Measurements from ENCODE around the gene ELOVL2. TPM values are rescaled to one million over a fixed set of nuclear protein-coding genes. Genes with fewer than 3 reads are reported as not detected.

Gene ELOVL2
- total RNA-seq, 1 experiment from 2014 or later, result 3.3 TPM

DNA sequence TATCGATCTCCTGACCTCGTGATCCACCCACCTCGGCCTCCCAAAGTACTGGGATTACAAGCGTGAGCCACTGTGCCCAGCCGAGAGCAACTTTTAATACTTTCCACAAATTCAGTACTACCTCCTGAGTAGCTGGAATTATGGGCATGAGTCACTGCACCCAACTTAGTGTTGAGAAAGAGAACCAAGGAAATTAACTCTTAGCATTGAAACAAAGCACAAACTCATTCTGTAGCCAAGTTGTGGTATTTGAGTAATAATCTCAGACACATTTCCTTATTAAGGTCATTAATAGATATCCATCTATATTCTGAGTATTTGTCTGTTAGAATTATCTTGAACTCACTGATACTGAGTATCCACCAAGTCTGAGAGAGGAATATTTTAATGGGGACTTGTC, 14.3 kb upstream of the ELOVL2 start:
- DNase-seq (ENCODE audit: low read depth), result no peak

DNA sequence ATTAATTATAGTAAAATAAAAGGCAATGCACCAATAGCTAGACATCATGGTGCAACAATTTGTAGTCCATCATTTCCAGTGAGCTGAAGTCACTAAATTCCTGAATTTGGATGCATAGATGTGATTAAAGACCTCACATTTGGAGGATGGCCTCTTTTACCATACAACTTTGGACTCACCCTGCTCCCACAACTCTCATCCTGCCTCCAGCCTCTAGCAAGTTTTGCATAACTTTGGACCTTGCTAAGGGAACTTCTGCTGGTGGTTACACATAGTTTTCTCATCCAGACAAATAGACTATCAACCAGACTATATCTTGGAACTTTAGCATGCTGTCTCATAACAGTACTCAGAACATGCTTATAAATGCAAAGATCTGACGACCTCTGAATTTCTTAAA, 12.8 kb upstream of the ELOVL2 start:
- no peak for DNase-seq (ENCODE audit: low read depth)

DNA sequence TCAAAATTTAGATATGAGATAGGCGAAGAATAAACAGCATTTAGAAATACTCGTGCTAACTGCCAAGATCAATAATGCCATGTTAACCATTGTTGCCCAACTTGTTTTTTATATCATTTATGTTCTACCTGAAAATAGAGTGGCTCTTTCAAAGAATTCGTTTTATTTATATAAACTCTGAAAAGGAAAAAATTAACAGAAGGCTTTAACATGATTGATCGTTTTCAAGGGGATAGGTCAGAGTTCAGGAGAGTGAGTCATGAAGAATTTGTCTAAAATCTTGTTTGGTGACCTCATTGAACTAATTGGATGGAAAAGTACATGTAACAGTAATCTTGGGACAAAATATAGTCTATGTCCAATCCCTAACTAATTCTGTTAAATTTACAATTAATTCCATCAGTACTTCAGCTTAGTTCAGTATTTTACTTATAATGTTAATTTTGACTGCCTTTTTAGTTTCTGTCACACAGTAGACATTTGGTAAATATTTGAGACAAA, 11.1 kb upstream of the ELOVL2 start:
- no peak for DNase-seq (ENCODE audit: low read depth)

DNA sequence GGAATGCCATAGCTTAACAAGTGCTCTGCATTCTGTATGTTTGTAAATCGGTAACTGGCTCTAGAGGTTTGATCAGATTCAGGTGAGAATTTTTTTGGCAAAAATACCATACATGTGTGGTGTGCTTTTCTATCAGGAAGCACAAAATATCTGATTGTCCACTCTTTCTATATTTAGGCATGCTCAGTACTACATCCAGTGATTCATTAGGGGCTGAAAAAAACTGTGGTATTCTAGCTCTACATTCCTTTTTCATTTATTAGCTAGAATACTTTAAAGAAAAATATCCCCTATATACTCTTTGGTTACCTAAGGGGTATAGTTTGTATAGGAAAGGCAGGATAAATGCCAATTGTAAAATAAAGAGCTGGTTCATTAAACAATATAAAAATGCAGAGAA, 10.6 kb upstream of the ELOVL2 start:
- DNase-seq (ENCODE audit: low read depth), result no peak

DNA sequence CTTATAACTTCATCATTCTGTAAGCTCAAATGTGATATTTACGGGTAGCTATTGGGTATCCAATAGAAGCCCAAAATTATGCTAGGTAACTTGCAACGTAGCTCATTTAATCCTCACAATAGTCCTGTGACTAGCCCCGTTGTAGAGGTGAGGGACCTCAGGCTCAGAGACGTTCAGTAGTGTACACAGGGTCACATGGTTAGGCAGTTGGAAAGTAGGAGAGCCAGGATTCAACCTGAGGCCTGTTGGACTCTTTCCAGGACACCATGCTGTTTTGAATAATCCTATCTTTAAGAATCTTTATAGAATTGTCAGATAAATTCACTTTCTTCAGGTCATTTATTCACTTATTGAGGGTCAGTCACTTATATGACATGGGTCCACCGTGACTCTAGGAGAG, 9.2 kb upstream of the ELOVL2 start:
- DNase-seq (ENCODE audit: low read depth), result no peak

DNA sequence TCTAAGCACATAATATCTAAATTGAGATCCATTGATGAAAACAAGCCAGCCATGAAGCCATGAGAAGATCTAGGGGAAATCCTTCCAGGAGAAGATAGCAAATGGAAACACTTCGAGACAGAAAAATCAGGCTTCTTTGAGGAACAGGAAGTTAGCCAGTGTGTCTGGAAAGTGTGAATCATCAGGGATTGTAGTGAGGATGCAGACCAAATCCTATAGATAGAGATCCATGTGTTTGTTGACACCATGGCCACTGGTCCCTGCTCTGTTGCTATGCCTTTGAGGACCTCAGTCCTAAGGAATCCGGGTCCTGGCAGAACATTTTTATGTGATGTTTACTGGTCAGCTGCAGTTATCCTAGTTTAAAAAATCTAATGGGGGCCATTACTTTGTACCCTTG, 6.6 kb upstream of the ELOVL2 start:
- peak; percentile 74 for DNase-seq (ENCODE audit: low read depth)

DNA sequence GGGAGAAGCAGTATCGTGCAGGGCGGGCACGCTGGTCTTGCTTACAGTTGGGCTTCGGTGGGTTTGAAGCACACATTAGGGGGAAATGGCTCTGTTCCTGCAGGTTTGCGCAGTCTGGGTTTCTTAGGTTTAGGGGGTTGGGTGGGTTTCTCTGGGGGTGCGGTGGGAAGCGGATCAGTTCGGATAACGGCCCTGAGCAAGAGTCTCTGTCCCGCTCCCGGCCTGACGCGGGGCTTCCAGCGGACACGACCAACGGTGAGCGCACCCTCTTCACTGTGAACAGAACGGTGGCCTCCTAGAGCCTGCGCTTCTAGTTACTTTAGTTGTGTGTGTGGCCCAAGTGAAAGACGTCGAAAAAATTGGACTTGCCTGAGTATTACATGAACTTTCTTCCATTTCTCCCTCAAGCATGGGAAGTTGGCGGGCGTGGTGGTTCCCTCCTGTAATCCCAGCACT, 635 bp upstream of the ELOVL2 start:
- DNase-seq (ENCODE audit: low read depth), result no peak

DNA sequence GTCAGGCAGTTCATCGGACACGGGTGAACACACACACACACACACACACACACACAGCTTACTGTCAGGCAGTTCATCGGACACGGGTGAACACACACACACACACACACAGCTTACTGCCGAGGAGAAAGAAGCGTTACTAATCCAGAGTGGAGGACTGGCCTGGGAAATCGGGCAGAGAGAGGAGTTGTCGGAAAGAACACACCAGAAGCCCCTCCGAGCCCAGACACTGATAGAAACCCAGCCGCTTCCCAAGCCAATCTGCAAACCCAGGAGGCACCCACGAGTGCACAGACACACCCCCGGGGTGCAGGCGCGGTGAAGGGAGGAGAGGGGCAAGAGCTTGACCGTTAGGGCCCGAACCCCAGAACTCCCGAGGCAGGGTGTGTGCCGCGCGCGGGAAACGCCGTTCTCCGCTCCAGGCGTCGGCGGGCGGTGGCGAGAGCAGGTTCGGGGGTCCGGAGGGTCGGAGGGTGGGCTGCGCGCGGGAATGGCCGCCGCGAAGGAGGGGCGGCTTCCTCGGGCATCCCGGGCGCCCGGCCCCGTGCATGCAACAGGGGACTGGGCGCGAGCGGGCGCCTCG, 636 bp downstream of the ELOVL2 start:
- no peak for DNase-seq (ENCODE audit: low read depth)

DNA sequence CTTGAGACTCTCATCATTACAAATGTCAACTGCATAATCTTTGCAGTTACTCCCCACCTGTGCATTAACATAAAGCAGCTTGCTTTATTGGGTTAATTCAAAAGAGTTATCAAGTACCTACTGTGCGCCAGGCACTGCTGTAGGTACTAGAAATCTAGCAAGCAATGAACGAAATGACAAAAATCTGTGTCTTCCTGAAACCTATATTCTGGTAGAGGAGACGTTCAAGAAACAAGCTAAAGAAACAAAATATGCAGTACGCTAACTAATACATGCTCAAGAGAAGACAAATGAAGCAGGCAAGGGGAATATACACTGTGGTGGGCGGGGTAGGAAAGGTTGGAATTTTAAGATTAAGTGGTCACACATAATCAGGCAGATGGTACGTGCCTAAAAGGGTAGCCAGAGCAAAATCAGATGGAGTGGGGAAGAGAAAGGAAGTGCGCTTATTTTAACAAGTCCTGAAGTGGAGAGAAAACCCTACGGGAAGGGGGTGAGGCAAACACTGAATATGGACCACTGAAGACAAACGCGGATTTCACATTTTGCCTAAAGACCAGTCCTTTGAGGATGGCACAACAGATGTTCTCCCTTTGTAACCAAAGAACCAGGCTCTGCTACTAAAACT, 1.2 kb downstream of the ELOVL2 start:
- DNase-seq (ENCODE audit: low read depth), result no peak

DNA sequence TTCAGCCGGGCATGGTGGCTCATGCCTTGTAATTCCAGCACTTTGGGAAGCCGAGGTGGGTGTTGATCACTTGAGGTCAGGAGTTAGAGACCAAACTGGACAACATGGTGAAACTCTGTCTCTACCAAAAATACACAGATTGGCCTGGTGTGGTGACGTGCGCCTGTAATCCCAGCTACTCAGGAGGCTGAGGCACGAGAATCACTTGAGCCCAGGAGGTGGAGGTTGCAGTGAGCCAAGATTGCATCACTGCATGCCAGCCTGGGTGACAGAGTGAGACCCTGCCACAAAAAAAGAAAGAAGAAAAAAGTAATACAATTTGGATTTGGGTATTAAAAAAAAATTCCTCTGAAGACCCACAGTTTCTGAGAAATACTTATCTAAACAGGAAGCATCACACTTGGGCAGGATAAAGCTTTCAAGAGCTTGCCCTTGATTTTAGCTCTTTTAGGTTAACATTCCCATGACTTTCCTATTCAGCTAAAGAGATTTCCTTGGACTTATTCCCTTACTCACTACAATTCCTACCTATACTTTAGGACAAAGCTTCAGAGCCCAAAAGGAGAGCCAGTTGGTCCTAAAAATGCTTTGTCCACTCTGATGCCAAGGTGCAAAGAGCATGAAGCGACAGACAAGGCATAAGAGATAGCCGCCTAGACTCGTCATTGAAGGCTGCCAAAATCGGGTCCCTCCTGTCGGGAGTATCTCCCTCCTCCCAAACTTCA, 1.9 kb downstream of the ELOVL2 start:
- DNase-seq (ENCODE audit: low read depth), result no peak

DNA sequence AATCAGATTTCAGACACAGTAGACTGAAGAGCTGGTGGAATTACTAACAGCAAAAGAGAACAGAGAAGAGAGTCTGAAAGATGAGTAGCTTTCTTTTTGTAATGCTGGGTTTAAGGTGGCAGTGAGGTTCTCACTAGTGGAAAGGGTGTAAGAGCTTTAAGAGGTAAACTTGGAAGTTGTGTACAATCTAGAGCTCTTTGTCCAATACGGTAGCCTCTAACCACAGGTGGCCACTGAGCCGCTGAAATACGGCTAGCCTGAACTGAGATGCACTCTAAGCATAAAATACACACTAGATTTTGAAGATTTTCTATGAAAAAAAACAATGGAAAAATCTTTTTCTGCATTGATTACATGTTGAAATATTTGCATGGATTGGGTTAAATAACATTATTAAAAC, 4.0 kb downstream of the ELOVL2 start:
- DNase-seq (ENCODE audit: low read depth), result no peak

DNA sequence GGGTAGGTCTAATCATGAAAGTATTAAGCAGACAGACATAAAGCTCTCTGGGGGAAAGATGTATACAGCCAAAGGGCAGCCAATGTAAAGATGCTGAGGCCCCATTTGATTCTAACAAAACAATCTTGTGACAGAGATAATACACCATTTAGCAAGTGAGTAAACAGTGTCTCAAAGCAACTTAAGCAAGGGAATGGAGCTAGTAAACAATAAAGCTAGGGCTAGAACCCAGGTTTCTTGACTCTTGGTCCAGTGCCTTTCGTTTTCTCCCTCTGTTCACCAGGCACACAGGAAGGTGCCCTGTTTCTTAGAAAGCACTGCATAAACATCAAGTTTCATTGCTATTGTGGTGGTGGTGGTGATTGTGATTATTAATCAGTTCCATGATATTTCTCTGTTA, 5.1 kb downstream of the ELOVL2 start:
- no peak for DNase-seq (ENCODE audit: low read depth)

DNA sequence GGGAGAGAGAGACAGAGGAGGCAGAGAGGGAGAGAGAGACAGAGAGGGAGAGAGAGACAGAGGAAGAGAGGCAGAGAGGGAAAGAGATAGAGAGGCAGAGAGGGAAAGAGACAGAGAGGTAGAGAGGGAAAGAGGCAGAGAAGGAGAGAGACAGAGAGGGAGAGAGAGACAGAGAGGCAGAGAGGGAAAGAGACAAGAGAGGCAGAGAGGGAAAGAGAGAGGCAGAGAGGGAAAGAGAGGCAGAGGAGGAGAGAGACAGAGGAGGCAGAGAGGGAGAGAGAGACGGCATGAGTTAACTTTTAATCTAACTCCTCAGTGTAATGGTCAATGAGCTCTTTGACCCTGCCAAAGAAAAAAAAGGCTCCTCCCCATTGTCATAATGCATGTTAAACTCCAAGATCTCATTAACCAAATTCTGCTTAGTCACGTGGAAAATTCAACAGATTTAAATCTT, 7.1 kb downstream of the ELOVL2 start:
- DNase-seq (ENCODE audit: low read depth), result no peak

DNA sequence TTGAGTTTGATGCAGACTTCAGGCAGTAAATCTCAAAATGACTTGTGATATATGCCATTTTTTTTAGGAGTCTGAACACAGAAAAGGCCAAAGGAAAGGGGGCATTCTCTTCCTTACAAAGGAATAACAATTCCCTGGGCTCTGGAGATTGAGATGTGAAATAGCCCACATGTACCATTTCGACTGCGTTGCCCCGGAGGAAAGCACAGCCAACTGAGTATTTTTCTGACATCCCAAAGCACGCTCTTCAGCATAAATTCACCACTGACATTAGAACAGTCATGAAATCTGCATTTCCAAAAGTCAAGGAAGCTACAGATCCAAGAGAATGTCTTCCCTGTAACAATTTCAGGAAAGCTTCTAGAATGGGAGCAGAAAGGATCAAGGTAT, 7.8 kb downstream of the ELOVL2 start:
- no peak for DNase-seq (ENCODE audit: low read depth)

DNA sequence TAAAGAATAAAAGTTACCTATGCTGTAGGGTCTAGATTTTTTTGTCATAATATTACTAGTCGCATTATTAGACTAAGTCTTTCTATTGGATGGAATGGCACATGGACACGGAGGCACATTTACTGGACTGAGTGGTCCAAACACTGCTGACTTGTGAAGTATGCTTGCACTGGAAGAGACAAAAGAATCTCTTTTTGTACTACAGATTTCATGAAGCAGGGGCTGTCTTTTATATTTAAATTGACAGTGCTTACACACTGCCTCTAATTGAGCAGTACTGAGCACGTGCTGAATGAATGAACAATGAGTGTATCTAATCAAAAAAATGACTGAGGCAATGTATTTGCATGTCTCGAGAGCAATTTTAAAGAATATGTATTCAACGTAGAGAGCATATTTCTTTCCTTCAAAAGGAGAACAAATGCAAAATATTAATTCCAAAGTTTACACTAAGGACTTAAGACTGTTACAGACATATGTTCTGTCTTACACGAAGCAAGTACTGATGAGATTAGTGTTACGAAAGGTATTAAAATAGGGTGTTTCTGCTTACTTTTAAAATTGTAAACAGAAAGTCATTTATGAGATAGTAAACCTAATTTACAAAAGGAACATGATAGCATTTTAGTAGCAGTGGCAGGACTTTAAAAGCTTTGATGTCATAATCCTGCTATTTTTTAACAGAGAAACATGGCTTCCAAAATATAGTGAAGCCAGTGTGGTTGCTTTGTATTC, 8.3 kb downstream of the ELOVL2 start:
- DNase-seq (ENCODE audit: low read depth), result no peak

DNA sequence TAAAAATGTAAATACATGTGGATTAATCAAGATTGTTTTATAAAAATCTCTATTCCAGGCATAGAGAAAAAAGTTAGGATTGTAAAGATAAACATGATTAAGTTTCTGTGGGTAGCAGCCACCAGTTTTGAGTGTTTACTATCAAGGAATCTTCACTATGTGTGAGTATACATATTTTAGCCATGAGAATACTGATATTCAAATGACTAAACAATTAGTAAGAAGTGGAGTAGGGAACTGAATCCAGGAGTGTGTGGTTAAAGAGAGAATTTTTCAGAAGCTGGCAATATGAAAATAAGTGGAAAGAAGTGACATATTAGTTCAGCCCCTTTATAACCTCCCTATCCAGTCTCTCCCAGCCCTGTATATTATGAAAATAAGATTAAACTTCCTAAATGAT, 10.3 kb downstream of the ELOVL2 start:
- peak; percentile 69 for DNase-seq (ENCODE audit: low read depth)

DNA sequence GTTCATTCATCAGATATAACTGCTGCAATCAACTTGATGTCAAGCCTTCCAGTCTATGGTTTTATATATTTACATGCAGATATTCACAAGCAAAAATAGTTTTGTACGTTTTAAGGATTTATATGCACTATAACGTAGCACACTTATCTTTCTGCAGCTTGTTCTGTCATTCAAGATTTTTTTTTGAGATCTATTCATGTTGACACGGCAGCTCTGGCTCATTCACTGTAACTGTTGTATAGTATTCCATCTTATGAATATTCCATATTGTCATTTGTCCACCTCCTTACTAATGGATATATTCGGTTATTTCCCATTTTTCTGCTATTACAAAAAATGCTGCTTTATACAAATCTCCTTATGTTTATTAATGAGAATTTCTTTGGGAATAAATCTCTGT, 13.2 kb downstream of the ELOVL2 start:
- DNase-seq (ENCODE audit: low read depth), result no peak

DNA sequence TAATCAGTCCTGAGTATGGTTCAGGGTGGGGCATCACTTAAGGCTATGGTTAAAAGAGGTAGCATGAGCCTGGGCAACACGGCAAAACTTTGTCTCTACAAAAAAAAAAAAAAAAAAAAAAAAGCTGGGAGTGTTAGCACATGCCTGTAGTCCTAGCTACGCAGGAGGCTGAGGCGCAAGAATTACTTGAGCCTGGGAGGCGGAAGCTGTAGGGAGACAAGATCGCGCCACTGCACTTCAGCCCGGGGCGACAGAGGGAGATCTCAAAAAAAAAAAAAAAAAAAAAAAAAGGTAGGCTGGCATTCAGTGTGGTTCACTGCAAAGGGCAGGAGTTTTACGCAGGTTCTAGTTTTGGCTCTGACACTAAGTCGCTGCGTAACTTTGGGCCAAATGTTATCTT, 15.1 kb downstream of the ELOVL2 start:
- DNase-seq (ENCODE audit: low read depth), result no peak

DNA sequence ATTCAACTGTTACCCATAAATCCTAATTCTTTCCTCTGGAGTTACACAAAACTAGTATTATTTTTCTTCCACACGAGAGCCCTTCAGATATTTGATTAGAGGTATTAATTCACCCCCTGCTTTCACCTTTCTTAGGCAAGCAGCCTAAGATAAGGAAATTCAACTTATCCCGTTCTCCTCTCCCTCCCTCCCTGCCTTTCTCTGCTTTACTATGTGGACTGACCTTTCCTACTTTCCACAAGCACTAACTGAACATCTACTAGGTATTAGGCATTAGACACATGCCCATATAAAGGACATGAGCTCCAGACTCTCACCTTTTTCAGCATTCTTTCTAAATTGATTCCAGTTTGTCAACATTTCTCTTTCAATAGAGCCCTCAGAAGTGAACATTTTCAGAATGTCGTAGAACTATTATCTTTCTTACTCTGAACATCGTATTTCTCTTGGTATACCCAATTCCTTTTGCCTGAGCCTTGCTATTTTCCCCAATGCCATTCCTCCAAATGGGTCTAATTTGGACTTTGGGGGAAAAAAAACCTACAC, 16.5 kb downstream of the ELOVL2 start:
- DNase-seq (ENCODE audit: low read depth), result no peak

DNA sequence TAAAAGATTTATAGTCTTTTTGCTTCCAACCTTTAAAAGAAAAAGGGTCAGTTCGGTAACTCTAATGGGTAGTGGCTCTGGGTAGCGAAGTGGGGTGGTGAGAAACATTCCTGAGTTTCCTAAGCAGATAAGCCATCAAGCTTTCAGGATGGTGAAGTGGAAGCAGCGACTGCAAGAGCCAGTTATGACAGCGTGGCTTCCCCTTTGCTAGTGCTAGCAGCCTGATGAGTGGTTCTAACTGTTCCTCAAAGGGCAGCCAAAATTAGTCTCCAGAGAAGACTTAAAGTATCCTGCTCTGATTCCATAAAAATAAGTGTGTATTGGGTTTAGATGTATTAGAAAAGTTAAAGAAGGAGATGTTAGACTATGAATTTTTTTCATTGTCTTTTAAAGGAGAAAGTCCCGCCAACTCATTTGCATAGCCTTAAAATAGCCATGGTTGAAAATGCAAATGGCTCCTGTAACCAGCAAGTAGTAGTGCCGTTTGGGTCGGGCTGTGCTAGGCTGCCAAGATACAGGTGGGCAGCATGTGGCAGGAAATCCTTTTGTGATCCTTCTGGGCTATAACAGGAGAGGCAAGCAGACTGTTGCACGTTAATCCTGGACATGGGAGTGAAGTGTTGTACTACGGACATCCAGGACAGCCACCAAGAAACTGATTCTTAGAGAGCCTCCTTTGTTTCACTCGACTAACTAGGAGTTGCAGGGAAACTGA, 18.0 kb downstream of the ELOVL2 start:
- no peak for DNase-seq (ENCODE audit: low read depth)

DNA sequence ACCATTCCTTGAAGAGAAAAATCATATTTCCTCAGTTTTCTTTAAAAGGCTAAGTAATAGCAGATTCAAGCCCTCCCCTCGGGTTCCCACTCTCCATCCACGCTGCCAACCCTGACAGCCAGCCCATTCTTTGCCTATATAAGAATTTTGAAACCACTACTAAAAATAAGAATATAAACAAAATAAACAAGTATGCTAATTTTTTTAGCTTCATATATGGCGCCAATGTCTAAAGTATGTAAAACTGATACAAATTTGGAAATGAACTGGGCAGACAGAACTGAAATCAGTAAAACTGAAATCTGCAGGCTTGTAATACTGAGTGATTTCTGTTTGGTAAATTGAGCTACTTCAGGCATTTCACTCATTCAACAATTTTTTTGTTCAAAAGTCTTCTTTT, 19.0 kb downstream of the ELOVL2 start:
- DNase-seq (ENCODE audit: low read depth), result no peak

All from HT1080 (cell line).